HL-60 (cell line): ENCODE measurements around the gene ARAP3.

ENCODE experiments used
- CTCF ChIP-seq: IDR thresholded peaks from one replicate; pipeline ENCODE4 v1.5.1; 2011; ENCODE audit warnings: low read length, control low read depth, inconsistent platforms; ENCODE audit not compliant: insufficient read depth
- POLR2AphosphoS5 ChIP-seq: IDR thresholded peaks from 2 replicates; pipeline ENCODE4 v1.6.1; 2012; ENCODE audit warnings: low read depth
- TF ChIP-seq, protein P1 (sequence below): IDR thresholded peaks from 2 replicates; pipeline ENCODE4 v1.6.1; 2012; ENCODE audit warnings: low read depth; ENCODE audit not compliant: insufficient replicate concordance

- TF ChIP-seq POLR2AphosphoS5 (no peak), CTCF (no peak)
- TF ChIP-seq, protein P1, sequence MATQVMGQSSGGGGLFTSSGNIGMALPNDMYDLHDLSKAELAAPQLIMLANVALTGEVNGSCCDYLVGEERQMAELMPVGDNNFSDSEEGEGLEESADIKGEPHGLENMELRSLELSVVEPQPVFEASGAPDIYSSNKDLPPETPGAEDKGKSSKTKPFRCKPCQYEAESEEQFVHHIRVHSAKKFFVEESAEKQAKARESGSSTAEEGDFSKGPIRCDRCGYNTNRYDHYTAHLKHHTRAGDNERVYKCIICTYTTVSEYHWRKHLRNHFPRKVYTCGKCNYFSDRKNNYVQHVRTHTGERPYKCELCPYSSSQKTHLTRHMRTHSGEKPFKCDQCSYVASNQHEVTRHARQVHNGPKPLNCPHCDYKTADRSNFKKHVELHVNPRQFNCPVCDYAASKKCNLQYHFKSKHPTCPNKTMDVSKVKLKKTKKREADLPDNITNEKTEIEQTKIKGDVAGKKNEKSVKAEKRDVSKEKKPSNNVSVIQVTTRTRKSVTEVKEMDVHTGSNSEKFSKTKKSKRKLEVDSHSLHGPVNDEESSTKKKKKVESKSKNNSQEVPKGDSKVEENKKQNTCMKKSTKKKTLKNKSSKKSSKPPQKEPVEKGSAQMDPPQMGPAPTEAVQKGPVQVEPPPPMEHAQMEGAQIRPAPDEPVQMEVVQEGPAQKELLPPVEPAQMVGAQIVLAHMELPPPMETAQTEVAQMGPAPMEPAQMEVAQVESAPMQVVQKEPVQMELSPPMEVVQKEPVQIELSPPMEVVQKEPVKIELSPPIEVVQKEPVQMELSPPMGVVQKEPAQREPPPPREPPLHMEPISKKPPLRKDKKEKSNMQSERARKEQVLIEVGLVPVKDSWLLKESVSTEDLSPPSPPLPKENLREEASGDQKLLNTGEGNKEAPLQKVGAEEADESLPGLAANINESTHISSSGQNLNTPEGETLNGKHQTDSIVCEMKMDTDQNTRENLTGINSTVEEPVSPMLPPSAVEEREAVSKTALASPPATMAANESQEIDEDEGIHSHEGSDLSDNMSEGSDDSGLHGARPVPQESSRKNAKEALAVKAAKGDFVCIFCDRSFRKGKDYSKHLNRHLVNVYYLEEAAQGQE: no peak
These were observed 68.7 kb downstream of the ARAP3 start for GRCh38 chr5:141613344-141613743.
